A549 (cell line): ENCODE results near the gene DRGX.

Experiments
- CHD2 ChIP-seq: fragments of 150-350 bp; IDR thresholded peaks from 2 replicates; pipeline ENCODE4 v1.6.1; 2014; ENCODE audit warnings: low read length; ENCODE audit not compliant: partially characterized antibody
- EHMT2 ChIP-seq: fragments of 200-600 bp; sonication (generic); IDR thresholded peaks from 2 replicates; pipeline ENCODE4 v1.6.1; 2016; ENCODE audit warnings: antibody characterized with exemption, low read depth, mild to moderate bottlenecking, moderate library complexity
- MAFK ChIP-seq: fragments of 450-650 bp; IDR thresholded peaks from 2 replicates; pipeline ENCODE4 v1.6.1; 2014; ENCODE audit not compliant: partially characterized antibody
- NPAS2 ChIP-seq: fragments of 250-450 bp; sonication (Bioruptor Pico); IDR thresholded peaks from 2 replicates; pipeline ENCODE4 v1.8.0; 2022; ENCODE audit warnings: mild to moderate bottlenecking, moderate library complexity, borderline replicate concordance
- PHF8 ChIP-seq: fragments of 200-600 bp; sonication (generic); IDR thresholded peaks from 2 replicates; pipeline ENCODE4 v1.6.1; 2016; ENCODE audit warnings: low read depth, mild to moderate bottlenecking, antibody characterized with exemption, moderate library complexity, borderline replicate concordance
- SMC3 ChIP-seq: fragments of >200 bp; sonication (Bioruptor Twin); formaldehyde crosslinking; IDR thresholded peaks from 3 replicates; pipeline ENCODE4 v1.6.1; 2018; ENCODE audit warnings: inconsistent platforms
- SREBF2 ChIP-seq: fragments of 450-650 bp; IDR thresholded peaks from 2 replicates; pipeline ENCODE4 v1.6.1; 2014; ENCODE audit warnings: mild to moderate bottlenecking, moderate library complexity
- TF ChIP-seq, protein P1 (sequence below): fragments of >200 bp; sonication (Bioruptor Twin); formaldehyde crosslinking; IDR thresholded peaks from 3 replicates; pipeline ENCODE4 v1.5.1; 2016

DNA sequence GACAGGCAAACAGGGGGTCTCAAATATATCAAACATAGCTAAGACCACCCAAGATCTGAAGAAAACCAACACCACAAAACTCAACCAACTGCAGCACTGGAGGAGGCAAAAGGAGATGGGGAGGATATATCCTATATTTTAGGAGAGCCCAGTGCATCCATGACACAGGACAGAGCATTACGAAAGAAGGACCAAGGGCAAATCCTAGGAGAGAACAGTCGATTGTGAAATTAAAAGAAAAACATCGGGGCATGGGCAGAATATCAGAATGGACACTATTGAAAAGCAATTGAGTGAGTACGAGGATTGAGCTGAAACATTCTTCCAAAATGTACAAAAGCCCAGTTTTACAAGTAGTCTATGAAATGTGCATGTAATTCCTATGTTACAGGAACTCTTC, 48.5 kb upstream of the DRGX start:
- TF ChIP-seq, protein P1, sequence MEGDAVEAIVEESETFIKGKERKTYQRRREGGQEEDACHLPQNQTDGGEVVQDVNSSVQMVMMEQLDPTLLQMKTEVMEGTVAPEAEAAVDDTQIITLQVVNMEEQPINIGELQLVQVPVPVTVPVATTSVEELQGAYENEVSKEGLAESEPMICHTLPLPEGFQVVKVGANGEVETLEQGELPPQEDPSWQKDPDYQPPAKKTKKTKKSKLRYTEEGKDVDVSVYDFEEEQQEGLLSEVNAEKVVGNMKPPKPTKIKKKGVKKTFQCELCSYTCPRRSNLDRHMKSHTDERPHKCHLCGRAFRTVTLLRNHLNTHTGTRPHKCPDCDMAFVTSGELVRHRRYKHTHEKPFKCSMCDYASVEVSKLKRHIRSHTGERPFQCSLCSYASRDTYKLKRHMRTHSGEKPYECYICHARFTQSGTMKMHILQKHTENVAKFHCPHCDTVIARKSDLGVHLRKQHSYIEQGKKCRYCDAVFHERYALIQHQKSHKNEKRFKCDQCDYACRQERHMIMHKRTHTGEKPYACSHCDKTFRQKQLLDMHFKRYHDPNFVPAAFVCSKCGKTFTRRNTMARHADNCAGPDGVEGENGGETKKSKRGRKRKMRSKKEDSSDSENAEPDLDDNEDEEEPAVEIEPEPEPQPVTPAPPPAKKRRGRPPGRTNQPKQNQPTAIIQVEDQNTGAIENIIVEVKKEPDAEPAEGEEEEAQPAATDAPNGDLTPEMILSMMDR: no peak
- no peak for TF ChIP-seq PHF8
- TF ChIP-seq SMC3: no peak
- TF ChIP-seq EHMT2: no peak
- TF ChIP-seq NPAS2 (CRISPR knock-in tag): no peak
- TF ChIP-seq SREBF2: no peak
- no peak for TF ChIP-seq MAFK
- TF ChIP-seq CHD2: no peak
